Measurements from ENCODE around the gene IQSEC1.

The IQSEC1 gene

DNA sequence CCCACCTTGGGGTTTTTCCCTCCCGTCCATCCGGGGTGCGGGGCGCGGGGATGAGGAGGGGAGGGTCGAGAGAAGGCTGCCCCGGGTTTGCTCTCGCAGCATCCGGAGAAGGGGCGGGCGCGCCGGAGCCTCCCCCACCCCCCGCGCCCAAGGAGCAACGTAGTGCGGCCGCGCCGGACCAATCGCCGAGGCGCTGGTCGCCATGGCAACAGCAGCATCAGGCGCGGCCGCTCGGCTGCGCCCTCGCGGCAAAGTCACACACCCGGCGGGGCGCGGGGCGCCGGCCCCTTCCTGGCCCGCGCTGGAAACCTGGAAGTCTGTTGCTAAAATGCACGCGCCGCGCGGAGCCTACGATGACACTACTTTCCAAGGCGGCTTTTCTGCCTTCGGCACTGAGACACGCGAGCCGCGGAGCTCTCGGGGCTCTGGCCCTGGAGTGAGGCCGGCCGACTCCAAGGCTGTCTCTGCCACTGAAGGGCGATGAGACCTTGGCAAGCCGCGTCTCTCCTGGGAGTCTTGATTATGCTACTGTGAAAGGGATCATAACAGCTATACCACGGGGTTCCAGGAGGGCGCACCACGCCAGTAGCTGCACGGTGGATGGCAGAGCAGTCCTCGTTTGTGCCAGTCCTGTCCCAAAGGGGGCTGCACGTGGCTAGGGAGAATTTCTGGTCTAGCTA is at the start of gene IQSEC1:
TSS of gene IQSEC1 (minus strand) at position 104 of the 680 bp plus-strand sequence. CDS start 415 bp downstream, outside the sequence.
- peak; percentile 33 to 75 (median 44) for DNase-seq

DNA sequence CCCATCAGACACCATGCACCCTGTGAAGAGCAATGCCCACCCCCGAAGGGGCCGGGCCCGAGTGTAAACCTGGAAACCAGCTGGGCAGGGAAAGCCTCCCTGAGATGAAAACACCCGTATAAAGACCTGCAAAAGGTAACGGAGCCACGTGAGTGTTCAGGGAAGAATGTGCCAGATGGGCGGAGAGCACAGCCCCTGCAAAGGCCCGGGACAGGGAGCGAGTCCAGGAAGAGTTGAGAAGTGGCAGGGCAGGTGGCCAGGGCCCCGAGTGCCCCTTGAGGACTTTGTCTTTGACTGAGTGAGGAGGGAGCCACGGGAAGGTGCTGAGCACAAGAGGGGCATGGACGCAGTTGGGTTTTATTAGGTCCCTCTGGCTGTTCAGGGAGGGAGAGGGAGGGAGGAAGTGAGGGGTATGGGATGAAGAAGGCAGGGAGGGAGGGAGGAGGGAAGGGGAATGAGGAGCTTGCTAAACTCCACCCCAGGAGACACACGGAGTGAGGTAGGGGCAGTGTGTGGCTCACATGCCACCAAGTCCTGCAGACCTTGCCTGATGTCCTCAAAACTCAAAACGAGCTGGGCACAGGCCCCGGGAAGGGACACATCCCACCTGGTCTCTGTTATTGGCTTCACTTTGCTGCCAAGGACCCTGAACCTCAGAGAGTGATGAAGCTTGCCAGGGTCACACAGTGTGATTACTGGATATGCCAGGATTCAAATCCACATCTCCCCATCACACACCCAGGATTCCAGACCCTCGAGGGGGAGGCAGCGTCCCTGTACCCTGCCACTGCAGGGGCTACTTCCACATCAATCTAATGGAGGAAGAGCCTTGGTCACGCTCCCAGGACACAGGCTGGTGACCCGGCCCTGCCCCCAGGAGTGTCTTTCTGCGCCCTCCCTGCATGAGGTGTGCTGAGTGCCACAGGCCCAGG is 49.1 kb upstream of the IQSEC1 start:
- DNase-seq = no peak

- no peak for DNase-seq
These were observed 48.3 kb upstream of the IQSEC1 start for GRCh38 chr3:13121553-13122001.

DNA sequence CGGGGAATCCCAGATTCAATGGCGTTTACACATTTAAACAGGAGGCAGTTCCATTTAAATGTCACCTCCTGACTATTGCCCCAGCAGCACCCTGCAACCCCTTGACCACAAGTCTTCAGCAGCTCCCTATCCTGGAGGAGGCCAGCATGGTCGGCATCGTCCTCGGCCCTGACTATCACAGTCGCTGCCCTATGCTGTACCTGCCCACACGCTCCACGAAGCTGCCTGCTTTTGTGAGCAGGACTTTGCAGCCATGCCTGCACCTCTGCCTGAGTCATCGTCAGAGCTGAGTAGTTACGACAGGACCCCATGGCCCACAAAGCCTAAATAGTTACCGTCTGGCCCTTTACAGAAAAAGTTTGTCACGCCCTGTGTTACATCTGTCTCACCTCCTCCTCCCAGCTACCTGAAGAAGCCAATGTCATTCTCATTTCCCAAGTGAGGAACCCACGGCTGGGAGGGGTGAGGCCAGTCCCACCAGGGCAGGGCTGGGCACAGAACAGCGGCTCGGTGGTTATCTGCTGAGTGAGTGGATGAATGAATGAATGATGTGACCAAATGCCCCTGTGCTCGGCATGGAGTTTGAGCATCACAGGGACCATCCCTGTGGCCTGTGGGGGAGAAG is 47.8 kb upstream of the IQSEC1 start:
- DNase-seq = no peak

DNA sequence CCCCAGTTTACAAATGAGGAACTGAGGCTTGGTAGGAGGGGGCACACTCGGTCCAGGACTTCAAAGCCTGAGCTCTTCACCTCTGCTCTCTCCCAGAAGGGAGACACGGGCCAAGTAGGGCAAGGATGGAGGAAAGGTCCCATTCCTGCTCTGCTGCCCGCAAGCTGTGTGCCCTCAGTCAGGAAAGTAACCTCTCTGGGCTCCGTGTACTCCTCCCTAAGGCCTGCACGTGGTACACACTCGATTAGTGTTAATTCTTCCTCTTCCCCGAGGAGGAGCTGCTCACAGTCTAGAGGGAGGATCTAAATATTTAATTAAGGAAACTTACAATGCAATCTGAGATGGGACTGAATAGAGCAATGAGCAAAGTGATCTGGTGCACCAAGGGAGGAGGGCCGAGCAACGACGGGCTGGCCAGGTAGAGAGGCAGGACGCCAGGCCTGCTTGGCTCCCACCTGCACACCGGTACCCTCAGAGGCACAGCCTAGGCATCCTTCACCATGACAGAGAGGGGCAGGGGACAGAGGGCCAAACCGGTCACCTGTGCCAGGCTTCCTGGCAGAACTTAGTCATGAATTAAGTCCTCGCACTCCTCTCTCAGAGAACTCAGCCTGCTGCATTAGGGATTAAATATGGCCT is 47.2 kb upstream of the IQSEC1 start:
- no peak for DNase-seq

GRCh38 chr3:13119471-13120220 is 46.4 kb upstream of the IQSEC1 start:
- DNase-seq = no peak

GRCh38 chr3:13116426-13116825 is 43.2 kb upstream of the IQSEC1 start:
- no peak for DNase-seq

DNA sequence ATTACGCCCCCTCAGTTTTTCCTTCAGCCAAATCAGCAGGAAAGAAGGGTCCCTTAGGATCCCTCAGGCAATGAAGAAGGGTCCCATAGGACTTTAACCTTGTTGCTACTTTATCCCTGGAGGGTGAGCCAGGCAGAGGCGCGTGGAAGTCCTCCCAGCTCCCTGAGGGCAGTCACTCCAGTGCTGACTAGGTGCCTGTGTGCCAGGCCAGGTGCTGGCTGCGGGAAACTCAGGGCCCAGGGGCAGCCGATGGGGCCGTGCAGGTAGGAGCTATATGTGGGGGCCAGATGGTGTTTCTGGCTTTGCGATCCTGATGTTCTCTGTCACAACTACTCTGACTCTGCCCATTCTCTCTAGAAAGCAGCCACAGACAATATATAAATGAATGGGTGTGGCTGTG is 42.8 kb upstream of the IQSEC1 start:
- DNase-seq = no peak

DNA sequence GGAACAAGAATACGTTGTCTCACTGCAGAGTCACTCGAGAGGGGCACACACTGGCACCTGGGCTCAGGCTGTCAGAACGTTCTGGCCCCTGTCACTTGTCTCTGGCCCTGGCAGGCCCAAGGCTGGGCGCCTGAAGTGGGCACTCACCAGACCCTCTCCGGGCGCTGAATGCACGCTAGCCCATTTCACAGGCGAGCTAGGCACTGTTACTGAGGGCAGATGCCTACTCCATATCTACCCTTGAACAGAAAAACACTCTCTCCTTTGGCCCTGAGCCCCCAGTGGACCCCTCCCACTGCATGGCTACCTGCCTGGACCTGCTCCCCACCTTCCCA is 42.3 kb upstream of the IQSEC1 start:
- DNase-seq = no peak

DNA sequence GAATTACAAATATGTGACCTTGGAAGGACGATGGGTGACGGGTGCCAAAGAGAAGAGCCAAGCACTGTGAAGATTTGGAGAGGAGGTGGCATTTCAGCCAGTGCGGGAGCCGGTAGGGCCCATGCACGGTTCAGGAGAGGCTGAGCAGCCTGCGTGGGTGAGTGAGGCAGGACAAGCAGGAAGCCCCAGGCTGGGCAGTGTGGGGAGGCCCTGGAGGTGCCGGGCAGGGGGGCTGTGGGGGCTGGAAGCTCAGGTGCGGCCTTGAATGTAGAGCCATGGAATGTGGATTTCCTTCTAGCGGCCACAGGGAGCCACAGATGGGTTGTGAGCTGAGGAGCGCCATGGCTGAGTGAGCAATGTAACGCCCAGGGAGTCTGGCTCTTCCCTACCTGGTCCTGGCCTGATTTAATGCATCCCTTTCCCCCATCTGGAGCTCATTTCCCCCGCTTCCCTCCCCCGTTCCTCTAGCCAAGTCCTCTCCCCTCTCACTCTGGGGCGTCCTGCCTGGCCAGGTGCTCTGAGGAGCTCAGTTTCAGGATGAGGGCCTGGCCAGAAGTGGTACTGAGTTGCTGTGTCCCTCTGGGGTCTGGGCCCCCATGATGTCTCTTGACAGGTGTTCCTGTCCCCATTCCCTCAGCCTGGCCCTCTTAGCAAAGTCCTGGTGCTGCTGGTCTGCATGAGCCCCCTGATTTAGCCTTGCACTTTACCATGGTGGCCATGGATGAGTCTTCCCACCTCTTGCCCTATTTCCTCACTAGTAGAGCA is 41.8 kb upstream of the IQSEC1 start:
- no peak for DNase-seq

GRCh38 chr3:13113346-13114330 is 40.4 kb upstream of the IQSEC1 start:
- DNase-seq = no peak

- no peak for DNase-seq
These were observed 39.5 kb upstream of the IQSEC1 start for GRCh38 chr3:13112521-13113345.

- DNase-seq = no peak
These were observed 38.8 kb upstream of the IQSEC1 start for GRCh38 chr3:13111873-13112520.

DNA sequence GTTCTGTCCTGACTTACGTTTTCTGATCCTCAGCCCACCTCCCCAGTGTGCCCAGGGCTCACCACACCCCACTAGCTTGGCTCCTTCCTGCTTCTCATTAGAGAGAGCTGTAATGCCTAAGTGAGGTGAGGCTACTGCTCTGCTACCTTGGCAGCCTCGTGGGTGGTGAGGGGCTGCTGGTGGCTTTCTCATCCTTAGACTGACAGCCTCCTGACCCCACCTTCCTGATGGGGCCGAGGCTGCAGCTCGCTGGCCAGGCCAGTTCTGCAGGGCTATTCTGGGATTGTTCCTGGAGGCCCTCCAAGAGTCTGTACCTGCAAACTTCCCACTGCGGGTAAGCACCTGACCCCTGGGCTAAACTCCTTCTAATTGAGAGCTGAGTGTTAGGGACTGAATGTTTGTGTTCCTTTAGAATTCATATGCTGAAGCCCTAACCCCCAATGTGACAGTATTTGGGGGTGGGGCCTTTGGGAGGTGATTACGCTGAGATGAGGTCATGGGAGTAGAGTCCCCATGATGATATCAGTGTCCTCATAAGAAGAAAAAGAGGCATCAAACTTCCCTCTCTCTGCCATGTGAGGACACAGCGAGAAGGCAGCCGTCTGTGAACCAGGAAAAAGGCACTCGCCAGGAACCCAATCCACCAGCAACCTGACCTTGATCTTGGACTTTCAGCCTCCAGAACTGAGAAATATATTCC is 38.1 kb upstream of the IQSEC1 start:
- no peak for DNase-seq

DNA sequence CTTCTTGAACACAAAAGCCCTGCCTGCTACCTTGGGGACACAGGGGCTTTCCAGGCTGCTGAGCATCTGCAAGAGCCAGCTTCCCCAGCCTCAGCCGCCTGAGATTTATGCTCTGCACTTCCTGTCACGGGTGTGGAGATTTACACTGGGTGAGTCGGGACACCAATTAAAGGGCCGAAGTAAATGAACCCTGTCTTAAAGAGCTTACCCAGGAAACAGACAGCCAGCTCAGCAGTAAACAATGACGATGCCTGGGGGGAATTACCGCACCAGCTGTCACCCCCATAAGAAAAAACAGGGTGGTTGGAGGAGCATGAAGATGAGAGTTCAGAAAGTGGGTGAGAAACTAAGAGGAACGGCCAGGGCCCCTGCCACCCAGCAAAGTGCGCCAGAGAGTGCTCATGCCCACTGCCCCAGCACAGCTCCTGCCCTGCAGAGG is 37.5 kb upstream of the IQSEC1 start:
- peak in 5 of 6 experiments; percentile 5 to 52 (median 16) for DNase-seq

GRCh38 chr3:13109516-13109915 is 36.3 kb upstream of the IQSEC1 start:
- no peak for DNase-seq

DNA sequence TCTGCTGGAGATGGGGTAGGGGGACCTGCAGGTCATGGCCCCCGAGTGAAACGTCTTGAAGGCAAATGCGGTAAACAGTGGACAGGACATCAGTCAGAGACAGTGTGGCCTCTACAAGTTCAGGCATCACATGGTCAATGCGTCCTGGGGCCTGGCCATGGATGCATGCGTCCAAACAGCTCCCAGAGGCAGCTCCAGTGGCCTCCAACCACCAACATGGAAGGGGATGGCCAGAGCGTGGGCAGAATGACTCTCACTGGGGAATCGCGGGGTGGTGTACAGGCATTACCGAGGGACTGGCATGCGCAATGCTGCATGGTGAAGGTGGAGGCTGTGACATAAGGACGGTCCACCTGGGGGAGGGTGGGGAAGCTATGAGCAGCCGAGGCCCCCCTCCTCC is 35.6 kb upstream of the IQSEC1 start:
- no peak for DNase-seq

DNA sequence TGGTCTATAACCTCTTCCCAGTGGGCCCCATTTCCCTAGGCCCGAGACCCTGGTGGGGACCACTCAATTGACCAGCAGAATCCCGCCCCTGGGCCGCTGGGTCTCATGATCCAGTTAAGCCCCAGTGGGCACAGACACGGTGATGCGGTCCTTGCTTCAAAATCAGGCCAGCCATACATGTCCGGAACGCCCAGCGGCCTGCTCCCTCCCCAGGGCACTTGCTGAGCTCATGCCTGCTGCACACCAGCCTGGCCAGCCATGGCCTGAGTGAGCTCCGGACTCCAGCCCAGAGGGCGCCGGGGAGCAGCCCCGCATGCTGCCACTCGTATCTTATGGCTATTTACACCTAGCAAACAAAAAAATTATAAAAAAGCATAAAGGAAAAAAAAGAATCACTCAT is 34.4 kb upstream of the IQSEC1 start:
- DNase-seq = no peak
